Duodenal mucosa (tissue), 2 donors: ENCODE results near the gene SLC29A3.

ENCODE experiments used
- H3K27ac ChIP-seq: one replicate; pipeline ENCODE4 v1.7.0; 2013; ENCODE audit warnings: low read depth, low read length
- H3K27me3 ChIP-seq, 2 donors: one replicate each; pipeline ENCODE4 v1.7.0; 2013; ENCODE audit warnings: low read length in 2 of 2, control low read depth in 1 of 2; ENCODE audit not compliant: insufficient read depth in 2 of 2, control insufficient read depth in 1 of 2
- H3K36me3 ChIP-seq, 2 donors: one replicate each; pipeline ENCODE4 v1.7.0; 2013; ENCODE audit warnings: low read length in 2 of 2, control low read depth in 1 of 2; ENCODE audit not compliant: insufficient read depth in 2 of 2, control insufficient read depth in 1 of 2
- H3K4me1 ChIP-seq, 2 donors: one replicate each; pipeline ENCODE4 v1.7.0; 2013; ENCODE audit warnings: low read length in 2 of 2, control low read depth in 1 of 2; ENCODE audit not compliant: insufficient read depth in 2 of 2, control insufficient read depth in 1 of 2
- H3K4me3 ChIP-seq, 2 donors: one replicate each; pipeline ENCODE4 v1.7.0; 2013; ENCODE audit warnings: low read length in 2 of 2, low read depth in 1 of 2
- H3K9ac ChIP-seq, 2 donors: one replicate each; pipeline ENCODE4 v1.7.0; 2013; ENCODE audit warnings: low read length in 2 of 2, low read depth in 1 of 2
- H3K9me3 ChIP-seq, 2 donors: one replicate each; pipeline ENCODE4 v1.7.0; 2013; ENCODE audit warnings: low read length in 2 of 2, control low read depth in 1 of 2; ENCODE audit not compliant: control insufficient read depth in 1 of 2

The SLC29A3 gene

GRCh38 chr10:71317739-71318138, 1.3 kb upstream of the SLC29A3 start:
- no peaks in the 10 kb centered on the region for H3K9me3 ChIP-seq
- H3K9ac ChIP-seq: no peak overlapping the region
- peaks cover 0 to under 1% of the 10 kb centered on the region in 2 donors for H3K36me3 ChIP-seq
- H3K27ac ChIP-seq: no peak overlapping the region
- H3K4me1 ChIP-seq: peaks cover 16 to 17% of the 10 kb centered on the region in 2 donors
- H3K27me3 ChIP-seq: no peaks in the 10 kb centered on the region
- H3K4me3 ChIP-seq: no peak overlapping the region

GRCh38 chr10:71319800-71320392, 837 bp downstream of the SLC29A3 start:
- Histone ChIP-seq H3K9ac (peak overlapping the region; percentile 53 to 73), H3K4me1 (peaks cover 5 to 11% of the 10 kb centered on the region in 2 donors), H3K4me3 (peak overlapping the region; percentile 69 to 78), H3K9me3 (no peaks in the 10 kb centered on the region), H3K27me3 (no peaks in the 10 kb centered on the region), H3K27ac (no peak overlapping the region), H3K36me3 (peaks cover 4 to 8% of the 10 kb centered on the region in 2 donors)

GRCh38 chr10:71320592-71320991, 1.5 kb downstream of the SLC29A3 start:
- Histone ChIP-seq H3K9ac (no peak overlapping the region), H3K27me3 (no peaks in the 10 kb centered on the region), H3K36me3 (peaks cover 4 to 8% of the 10 kb centered on the region in 2 donors), H3K4me3 (no peak overlapping the region), H3K4me1 (peaks cover 5 to 11% of the 10 kb centered on the region in 2 donors), H3K27ac (no peak overlapping the region), H3K9me3 (no peaks in the 10 kb centered on the region)

GRCh38 chr10:71321386-71321785, 2.3 kb downstream of the SLC29A3 start:
- no peak overlapping the region for H3K9ac ChIP-seq
- H3K36me3 ChIP-seq: peaks cover 4 to 8% of the 10 kb centered on the region in 2 donors
- H3K4me1 ChIP-seq: peaks cover 5 to 13% of the 10 kb centered on the region in 2 donors
- no peak overlapping the region for H3K27ac ChIP-seq
- H3K4me3 ChIP-seq: no peak overlapping the region
- H3K27me3 ChIP-seq: no peaks in the 10 kb centered on the region
- H3K9me3 ChIP-seq: no peaks in the 10 kb centered on the region

GRCh38 chr10:71323407-71323806, 4.3 kb downstream of the SLC29A3 start:
- H3K9ac ChIP-seq: no peak overlapping the region
- no peak overlapping the region for H3K4me3 ChIP-seq
- no peaks in the 10 kb centered on the region for H3K27me3 ChIP-seq
- H3K27ac ChIP-seq: no peak overlapping the region
- H3K36me3 ChIP-seq: peaks cover 4 to 12% of the 10 kb centered on the region in 2 donors
- H3K4me1 ChIP-seq: peaks cover 5 to 15% of the 10 kb centered on the region in 2 donors
- no peaks in the 10 kb centered on the region for H3K9me3 ChIP-seq

GRCh38 chr10:71324743-71325142, 5.7 kb downstream of the SLC29A3 start:
- H3K9me3 ChIP-seq: no peaks in the 10 kb centered on the region
- H3K36me3 ChIP-seq: peaks cover 4 to 16% of the 10 kb centered on the region in 2 donors
- H3K9ac ChIP-seq: no peak overlapping the region
- H3K27me3 ChIP-seq: no peaks in the 10 kb centered on the region
- peaks cover 3 to 7% of the 10 kb centered on the region in 2 donors for H3K4me1 ChIP-seq
- H3K27ac ChIP-seq: no peak overlapping the region
- no peak overlapping the region for H3K4me3 ChIP-seq

- no peaks in the 10 kb centered on the region for H3K27me3 ChIP-seq
- H3K36me3 ChIP-seq: peaks cover 4 to 16% of the 10 kb centered on the region in 2 donors
- no peak overlapping the region for H3K27ac ChIP-seq
- no peak overlapping the region for H3K4me3 ChIP-seq
- H3K9me3 ChIP-seq: no peaks in the 10 kb centered on the region
- peaks cover 0 to 3% of the 10 kb centered on the region in 2 donors for H3K4me1 ChIP-seq
- no peak overlapping the region for H3K9ac ChIP-seq
These were observed 6.2 kb downstream of the SLC29A3 start for GRCh38 chr10:71325267-71325666.

GRCh38 chr10:71326464-71326881, 7.4 kb downstream of the SLC29A3 start:
- Histone ChIP-seq H3K9ac (no peak overlapping the region), H3K4me1 (peaks cover 0 to 3% of the 10 kb centered on the region in 2 donors), H3K4me3 (no peak overlapping the region), H3K36me3 (peaks cover 4 to 16% of the 10 kb centered on the region in 2 donors), H3K27ac (no peak overlapping the region), H3K9me3 (no peaks in the 10 kb centered on the region), H3K27me3 (no peaks in the 10 kb centered on the region)

- H3K4me1 ChIP-seq: peaks cover 8 to 12% of the 10 kb centered on the region in 2 donors
- no peaks in the 10 kb centered on the region for H3K27me3 ChIP-seq
- peaks cover 0 to 8% of the 10 kb centered on the region in 2 donors for H3K36me3 ChIP-seq
- H3K9ac ChIP-seq: no peak overlapping the region
- no peak overlapping the region for H3K27ac ChIP-seq
- no peaks in the 10 kb centered on the region for H3K9me3 ChIP-seq
- H3K4me3 ChIP-seq: no peak overlapping the region
These were observed 11.8 kb downstream of the SLC29A3 start for GRCh38 chr10:71330789-71331404.

- Histone ChIP-seq H3K9me3 (no peaks in the 10 kb centered on the region), H3K9ac (no peak overlapping the region), H3K36me3 (peaks cover 0 to 8% of the 10 kb centered on the region in 2 donors), H3K27ac (no peak overlapping the region), H3K27me3 (no peaks in the 10 kb centered on the region), H3K4me3 (no peak overlapping the region), H3K4me1 (peaks cover 8 to 9% of the 10 kb centered on the region in 2 donors)
These were observed 12.7 kb downstream of the SLC29A3 start for GRCh38 chr10:71331736-71332135.
